KMS-11 (cell line): ENCODE results near the gene GKN2.

ENCODE experiments used
- H2AFZ ChIP-seq: fragments of 200-600 bp; sonication (generic); 2 replicates; pipeline ENCODE4 v1.6.1; 2016; ENCODE audit warnings: antibody characterized with exemption, mixed run types, low read depth
- H3K27ac ChIP-seq: fragments of 200-600 bp; sonication (generic); 2 replicates; pipeline ENCODE4 v1.6.1; 2016; ENCODE audit warnings: mild to moderate bottlenecking, mixed run types
- H3K27me3 ChIP-seq: fragments of 200-600 bp; sonication (generic); 2 replicates; pipeline ENCODE4 v1.6.1; 2017; ENCODE audit warnings: mild to moderate bottlenecking, low read depth, mixed run types, moderate library complexity; ENCODE audit not compliant: insufficient read depth
- H3K36me3 ChIP-seq: fragments of 200-600 bp; sonication (generic); 2 replicates; pipeline ENCODE4 v1.6.1; 2017; ENCODE audit warnings: mild to moderate bottlenecking, mixed run types; ENCODE audit not compliant: insufficient read depth
- H3K4me1 ChIP-seq: fragments of 200-600 bp; sonication (generic); 2 replicates; pipeline ENCODE4 v1.6.1; 2016; ENCODE audit warnings: mild to moderate bottlenecking, low read depth, mixed run types; ENCODE audit not compliant: poor library complexity, severe bottlenecking
- H3K4me2 ChIP-seq: fragments of 200-600 bp; sonication (generic); 2 replicates; pipeline ENCODE4 v1.7.0; 2016; ENCODE audit warnings: mild to moderate bottlenecking, mixed run types
- H3K4me3 ChIP-seq: fragments of 200-600 bp; sonication (generic); IDR thresholded peaks from 2 replicates; pipeline ENCODE4 v1.6.1; 2017; ENCODE audit warnings: low read depth, low read length, mixed read lengths; ENCODE audit not compliant: insufficient read depth
- H3K79me2 ChIP-seq: fragments of 200-600 bp; sonication (generic); 2 replicates; pipeline ENCODE4 v1.6.1; 2016; ENCODE audit warnings: low read depth, mixed run types; ENCODE audit not compliant: insufficient read depth
- H3K9ac ChIP-seq: fragments of 200-600 bp; sonication (generic); 2 replicates; pipeline ENCODE4 v1.6.1; 2016; ENCODE audit warnings: mild to moderate bottlenecking, mixed run types
- H4K20me1 ChIP-seq: fragments of 200-600 bp; sonication (generic); 2 replicates; pipeline ENCODE4 v1.6.1; 2016; ENCODE audit warnings: mild to moderate bottlenecking, mixed run types; ENCODE audit not compliant: insufficient read depth
- CTCF ChIP-seq: fragments of 200-600 bp; sonication (generic); conservative IDR thresholded peaks from 2 replicates; pipeline ENCODE4 v1.6.1; 2017; ENCODE audit warnings: low read depth, mild to moderate bottlenecking, antibody characterized with exemption, low read length, moderate library complexity, mixed read lengths

GKN2 gene

GRCh38 chr2:68921646-68922045, 31.0 kb downstream of the GKN2 start:
- Histone ChIP-seq H3K79me2 (no peaks in the 10 kb centered on the region), H3K27ac (no peak overlapping the region), H3K9ac (no peak overlapping the region), H3K36me3 (no peaks in the 10 kb centered on the region), H3K4me2 (no peak overlapping the region), H4K20me1 (no peaks in the 10 kb centered on the region), H3K4me3 (no peak overlapping the region), H2AFZ (no peak overlapping the region), H3K4me1 (peaks cover 4% of the 10 kb centered on the region), H3K27me3 (no peaks in the 10 kb centered on the region)
- no peak for TF ChIP-seq CTCF

- H4K20me1 ChIP-seq = no peaks in the 10 kb centered on the region
- TF ChIP-seq CTCF = no peak
- no peak overlapping the region for H3K9ac ChIP-seq
- no peaks in the 10 kb centered on the region for H3K27me3 ChIP-seq
- H3K27ac ChIP-seq = no peak overlapping the region
- H3K79me2 ChIP-seq = no peaks in the 10 kb centered on the region
- H3K4me1 ChIP-seq = peaks cover 4% of the 10 kb centered on the region
- H3K4me3 ChIP-seq = no peak overlapping the region
- H3K36me3 ChIP-seq = no peaks in the 10 kb centered on the region
- no peak overlapping the region for H3K4me2 ChIP-seq
- no peak overlapping the region for H2AFZ ChIP-seq
These were observed 32.1 kb downstream of the GKN2 start for GRCh38 chr2:68920481-68921170.

GRCh38 chr2:68918497-68918896, 34.2 kb downstream of the GKN2 start:
- no peak overlapping the region for H3K4me2 ChIP-seq
- H4K20me1 ChIP-seq = no peaks in the 10 kb centered on the region
- H3K79me2 ChIP-seq = no peaks in the 10 kb centered on the region
- TF ChIP-seq CTCF = no peak
- H2AFZ ChIP-seq = no peak overlapping the region
- no peak overlapping the region for H3K4me3 ChIP-seq
- no peaks in the 10 kb centered on the region for H3K36me3 ChIP-seq
- no peak overlapping the region for H3K9ac ChIP-seq
- H3K4me1 ChIP-seq = no peaks in the 10 kb centered on the region
- H3K27me3 ChIP-seq = no peaks in the 10 kb centered on the region
- H3K27ac ChIP-seq = no peak overlapping the region

GRCh38 chr2:68917034-68917718, 35.5 kb downstream of the GKN2 start:
- Histone ChIP-seq H3K4me1 (peaks cover 7% of the 10 kb centered on the region), H3K9ac (no peak overlapping the region), H3K4me3 (no peak overlapping the region), H3K27ac (no peak overlapping the region), H2AFZ (no peak overlapping the region), H3K79me2 (no peaks in the 10 kb centered on the region), H3K27me3 (no peaks in the 10 kb centered on the region), H4K20me1 (no peaks in the 10 kb centered on the region), H3K36me3 (no peaks in the 10 kb centered on the region), H3K4me2 (no peak overlapping the region)
- TF ChIP-seq CTCF = no peak
